Activated B cell treated with CpG ODN at 0.5 μM for 24 hours (primary cell): ENCODE data around the gene RPS6KA2. TPM values are rescaled to one million over a fixed set of nuclear protein-coding genes. Genes with fewer than 3 reads are reported as not detected.

Source experiments
- ATAC-seq: fragments of 200-7000 bp; cut with Tn5 transposase; one replicate; pipeline ENCODE4 v1.10.0; 2021; ENCODE audit warnings: low read depth, mild to moderate bottlenecking, moderate library complexity
- CTCF ChIA-PET: fragments of 350-600 bp; sonication (Branson Sonifier 250); formaldehyde crosslinking; loops from one replicate; lab custom pipeline; 2021; ENCODE audit warnings: antibody characterized with exemption; lab: Charles Lee
- POLR2A ChIA-PET: fragments of 350-600 bp; sonication (Branson Sonifier 250); formaldehyde crosslinking; loops from one replicate; lab custom pipeline; 2021; ENCODE audit warnings: antibody characterized with exemption; lab: Charles Lee
- DNase-seq: peaks from one replicate; pipeline ENCODE4 v3.0.0; 2022
- H3K27ac Mint-ChIP-seq: one replicate; pipeline ENCODE4 v1.8.0; 2020; ENCODE audit warnings: mixed read lengths
- H3K27me3 Mint-ChIP-seq: one replicate; pipeline ENCODE4 v1.8.0; 2021; ENCODE audit warnings: mixed read lengths
- H3K36me3 Mint-ChIP-seq: one replicate; pipeline ENCODE4 v1.8.0; 2021; ENCODE audit warnings: low read depth, mixed read lengths
- H3K4me1 Mint-ChIP-seq: one replicate; pipeline ENCODE4 v1.8.0; 2021; ENCODE audit warnings: mixed read lengths
- H3K4me3 Mint-ChIP-seq: one replicate; pipeline ENCODE4 v1.8.0; 2020; ENCODE audit warnings: mild to moderate bottlenecking, mixed read lengths
- H3K9me3 Mint-ChIP-seq: one replicate; pipeline ENCODE4 v1.8.0; 2020; ENCODE audit warnings: mixed read lengths
- intact Hi-C: fragments of 100-400 bp; cut with micrococcal nuclease; formaldehyde crosslinking; loops from one replicate; pipeline ENCODE4 v1.15.1; 2024
- total RNA-seq: library from RNA; stranded (reverse); gene quantifications from 2 replicates; pipeline ENCODE4 v1.2.3, GENCODE V29; 2022
- TF ChIP-seq, protein P1 (sequence below): fragments of 200-600 bp; IDR thresholded peaks from one replicate; pipeline ENCODE4 v1.8.0; 2022; ENCODE audit warnings: antibody characterized with exemption, mild to moderate bottlenecking

The RPS6KA2 gene
- total RNA-seq, 1 donor from 2014 or later, result 14.4 TPM

- POLR2A ChIA-PET, result interaction anchor here (3.0 kb wide), 1 partner anchor 140 kb away, joined by 13 read pairs; the partner anchor contains the start of gene RPS6KA2
- Mint-ChIP-seq H3K9me3 (peaks cover 6% of the 10 kb centered on the region), H3K36me3 (peaks cover 6% of the 10 kb centered on the region), H3K27ac (no peak overlapping the region), H3K4me1 (peaks cover 23% of the 10 kb centered on the region), H3K27me3 (no peaks in the 10 kb centered on the region), H3K4me3 (no peak overlapping the region)
- DNase-seq, result no peak
- TF ChIP-seq, protein P1, sequence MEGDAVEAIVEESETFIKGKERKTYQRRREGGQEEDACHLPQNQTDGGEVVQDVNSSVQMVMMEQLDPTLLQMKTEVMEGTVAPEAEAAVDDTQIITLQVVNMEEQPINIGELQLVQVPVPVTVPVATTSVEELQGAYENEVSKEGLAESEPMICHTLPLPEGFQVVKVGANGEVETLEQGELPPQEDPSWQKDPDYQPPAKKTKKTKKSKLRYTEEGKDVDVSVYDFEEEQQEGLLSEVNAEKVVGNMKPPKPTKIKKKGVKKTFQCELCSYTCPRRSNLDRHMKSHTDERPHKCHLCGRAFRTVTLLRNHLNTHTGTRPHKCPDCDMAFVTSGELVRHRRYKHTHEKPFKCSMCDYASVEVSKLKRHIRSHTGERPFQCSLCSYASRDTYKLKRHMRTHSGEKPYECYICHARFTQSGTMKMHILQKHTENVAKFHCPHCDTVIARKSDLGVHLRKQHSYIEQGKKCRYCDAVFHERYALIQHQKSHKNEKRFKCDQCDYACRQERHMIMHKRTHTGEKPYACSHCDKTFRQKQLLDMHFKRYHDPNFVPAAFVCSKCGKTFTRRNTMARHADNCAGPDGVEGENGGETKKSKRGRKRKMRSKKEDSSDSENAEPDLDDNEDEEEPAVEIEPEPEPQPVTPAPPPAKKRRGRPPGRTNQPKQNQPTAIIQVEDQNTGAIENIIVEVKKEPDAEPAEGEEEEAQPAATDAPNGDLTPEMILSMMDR, result no peak
- no peak for ATAC-seq
- intact Hi-C loops, result no loop called here
- CTCF ChIA-PET, result no interaction called here
These were observed 140.5 kb downstream of the RPS6KA2 start for GRCh38 chr6:166486536-166486880.

GRCh38 chr6:166485651-166486535 lies 141.2 kb downstream of the RPS6KA2 start:
- POLR2A ChIA-PET, result no interaction called here
- CTCF ChIA-PET, result interaction anchor here (1.1 kb wide), 1 partner anchor 17 kb away, joined by 3 read pairs; no protein-coding TSS in a partner anchor
- ATAC-seq, result no peak

DNA sequence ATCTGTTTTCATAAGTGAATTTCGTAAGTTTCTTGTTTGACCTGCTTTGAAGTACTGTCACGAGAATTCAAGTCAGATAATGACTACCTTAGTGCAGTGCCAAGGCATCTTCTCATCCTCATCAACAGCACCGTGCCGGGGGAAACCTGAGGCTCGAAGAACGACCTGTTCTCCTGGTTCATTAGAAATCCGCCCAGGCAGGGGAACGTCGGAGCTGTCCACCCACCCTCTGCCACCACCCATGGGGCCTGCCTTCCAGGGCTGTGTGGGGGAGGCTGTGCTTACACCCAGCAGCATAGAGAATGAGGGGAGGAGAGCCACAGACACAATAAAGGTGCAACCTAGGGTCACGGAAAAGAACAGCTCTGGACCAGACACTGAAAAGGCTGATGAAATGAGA lies 142.2 kb downstream of the RPS6KA2 start:
- intact Hi-C loops, result no loop called here
- TF ChIP-seq, protein P1, result no peak
- Mint-ChIP-seq H3K4me3 (no peak overlapping the region), H3K27ac (no peak overlapping the region), H3K9me3 (peaks cover 6% of the 10 kb centered on the region), H3K4me1 (peaks cover 23% of the 10 kb centered on the region), H3K27me3 (no peaks in the 10 kb centered on the region), H3K36me3 (peaks cover 7% of the 10 kb centered on the region)
- ChIA-PET CTCF (interaction anchor here (1.1 kb wide), 1 partner anchor 16 kb away, joined by 3 read pairs; no protein-coding TSS in a partner anchor), POLR2A (no interaction called here)
- no peak for DNase-seq
- ATAC-seq, result no peak

More at GRCh38 chr6:166485651-166486535, 141.2 kb downstream of the RPS6KA2 start:
- TF ChIP-seq, protein P1, result no peak
- H3K9me3 Mint-ChIP-seq, result peaks cover 6% of the 10 kb centered on the region
- no peaks in the 10 kb centered on the region for H3K27me3 Mint-ChIP-seq
- intact Hi-C loops, result no loop called here
- no peak overlapping the region for H3K4me3 Mint-ChIP-seq
- H3K27ac Mint-ChIP-seq, result no peak overlapping the region
- no peak for DNase-seq
- H3K4me1 Mint-ChIP-seq, result peaks cover 23% of the 10 kb centered on the region
- peaks cover 6% of the 10 kb centered on the region for H3K36me3 Mint-ChIP-seq

DNA sequence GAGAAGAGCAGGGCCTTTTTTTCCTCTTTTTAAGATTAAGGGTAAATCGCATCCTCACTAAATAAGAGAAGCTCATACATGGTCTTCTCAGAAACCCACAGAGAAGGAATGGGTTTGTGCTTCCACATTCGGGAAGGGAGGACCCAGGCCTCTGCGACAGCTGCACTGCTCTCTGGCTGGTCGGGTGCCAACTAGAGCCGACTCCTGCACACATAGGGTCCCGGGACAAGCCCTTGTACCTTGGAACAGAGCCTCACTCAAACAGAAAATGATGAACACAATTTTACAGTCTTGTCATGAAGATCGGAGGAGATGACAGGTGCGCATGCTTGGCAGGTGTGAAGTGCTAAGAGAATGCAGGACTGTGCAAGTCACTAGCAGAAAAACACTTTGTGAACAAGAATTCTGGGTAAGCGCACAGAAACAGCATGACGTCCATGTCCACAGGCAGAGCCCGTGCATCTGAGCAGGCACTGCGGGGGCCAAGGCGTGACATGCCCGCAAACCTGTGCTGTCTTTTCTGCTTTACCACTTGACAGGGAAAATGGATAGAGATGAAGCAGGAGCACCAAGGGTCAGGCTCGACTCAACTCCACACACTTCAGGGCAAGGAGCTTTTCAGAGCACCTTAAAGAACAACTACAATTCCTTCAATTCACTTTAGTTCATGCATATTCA lies 143.3 kb downstream of the RPS6KA2 start:
- H3K4me1 Mint-ChIP-seq, result peaks cover 19% of the 10 kb centered on the region
- TF ChIP-seq, protein P1, result no peak
- peaks cover 6% of the 10 kb centered on the region for H3K9me3 Mint-ChIP-seq
- ATAC-seq (no peak), DNase-seq (no peak)
- ChIA-PET POLR2A (no interaction called here), CTCF (no interaction called here)
- H3K27ac Mint-ChIP-seq, result no peak overlapping the region
- peaks cover 9% of the 10 kb centered on the region for H3K36me3 Mint-ChIP-seq
- intact Hi-C loops, result no loop called here
- no peak overlapping the region for H3K4me3 Mint-ChIP-seq
- peaks cover 2% of the 10 kb centered on the region for H3K27me3 Mint-ChIP-seq

DNA sequence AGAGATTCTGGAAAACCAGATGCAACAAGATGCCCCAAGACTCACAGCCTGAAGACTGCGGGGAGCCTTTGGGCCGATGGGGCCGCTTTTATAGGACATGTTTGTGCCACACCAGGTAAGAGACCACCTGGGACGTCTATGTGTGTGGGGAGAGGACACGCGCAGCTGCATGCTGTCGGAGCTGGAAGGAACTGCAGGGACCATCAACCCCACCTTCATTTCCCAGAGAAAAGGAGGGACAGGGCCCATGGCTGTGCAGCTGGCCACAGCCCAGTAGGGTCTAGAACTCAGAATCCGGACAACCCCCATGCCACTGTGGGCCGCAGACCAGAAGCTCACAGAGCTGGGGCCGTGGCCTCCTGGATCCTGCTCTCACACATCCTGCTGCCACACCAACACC lies 144.0 kb downstream of the RPS6KA2 start:
- POLR2A ChIA-PET, result no interaction called here
- TF ChIP-seq, protein P1, result no peak
- Mint-ChIP-seq H3K4me1 (peaks cover 12% of the 10 kb centered on the region), H3K36me3 (peaks cover 7% of the 10 kb centered on the region), H3K27me3 (peaks cover 2% of the 10 kb centered on the region), H3K9me3 (peaks cover 3% of the 10 kb centered on the region), H3K27ac (no peak overlapping the region), H3K4me3 (no peak overlapping the region)
- DNase-seq, result no peak
- CTCF ChIA-PET, result no interaction called here
- no peak for ATAC-seq
- intact Hi-C loops, result no loop called here
